Left colon (tissue), 2 donors: ENCODE results near the gene SHISA5. TPM values are rescaled to one million over a fixed set of nuclear protein-coding genes. Genes with fewer than 3 reads are reported as not detected.
"Not testable (repeated sequence)": the region's sequence is repeated elsewhere in the genome, so short reads cannot be mapped to it uniquely, and the experiment has no call there.

Source experiments
- ATAC-seq: fragments of 200-7000 bp; cut with Tn5 transposase; one replicate; pipeline ENCODE4 v1.9.1; 2020; ENCODE audit warnings: mild to moderate bottlenecking, moderate library complexity
- DNase-seq, 2 donors: peaks; one replicate each; pipeline ENCODE4 v3.0.0-alpha.2; 2020
- intact Hi-C, 2 donors: fragments of 100-400 bp; cut with DNase I in 1 of 2; cut with micrococcal nuclease in 1 of 2; formaldehyde crosslinking; loops; one replicate each; pipeline versions ENCODE4 v1.11.2 to v1.14.0; 2022; cut with DNase I, micrococcal nuclease
- total RNA-seq, 2 donors: library from RNA; stranded (reverse); fragmentation: NEBNext Ultra II Directional; extraction: Animal tissue kit (Norgen Biotek cat#: 25700); gene quantifications; one replicate each; pipeline ENCODE4 v1.2.1, GENCODE V29; 2021
- donor health status: DM: no; HTN: no; CAD: no.
- donor health status: DM: yes; HTN: yes; CAD: no.

Gene SHISA5
- total RNA-seq, 2 donors from 2014 or later, result 103 to 116 TPM

DNA sequence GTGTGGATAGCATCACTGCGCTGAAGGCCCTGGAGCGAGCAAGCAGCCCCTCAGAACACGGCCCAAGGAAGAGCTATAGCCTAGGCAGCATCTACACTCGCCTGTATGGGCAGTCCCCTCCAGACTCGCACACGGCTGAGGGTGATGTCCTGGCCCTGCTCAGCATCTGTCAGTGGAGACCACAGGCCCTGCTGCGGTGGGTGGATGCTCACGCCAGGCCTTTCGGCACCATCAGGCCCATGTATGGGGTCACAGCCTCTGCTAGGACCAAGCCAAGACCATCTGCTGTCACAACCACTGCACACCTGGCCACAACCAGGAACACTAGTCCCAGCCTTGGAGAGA lies 36.9 kb downstream of the SHISA5 start:
- DNase-seq, result no peak
- no peak for ATAC-seq
- intact Hi-C loops, result no loop called here

DNA sequence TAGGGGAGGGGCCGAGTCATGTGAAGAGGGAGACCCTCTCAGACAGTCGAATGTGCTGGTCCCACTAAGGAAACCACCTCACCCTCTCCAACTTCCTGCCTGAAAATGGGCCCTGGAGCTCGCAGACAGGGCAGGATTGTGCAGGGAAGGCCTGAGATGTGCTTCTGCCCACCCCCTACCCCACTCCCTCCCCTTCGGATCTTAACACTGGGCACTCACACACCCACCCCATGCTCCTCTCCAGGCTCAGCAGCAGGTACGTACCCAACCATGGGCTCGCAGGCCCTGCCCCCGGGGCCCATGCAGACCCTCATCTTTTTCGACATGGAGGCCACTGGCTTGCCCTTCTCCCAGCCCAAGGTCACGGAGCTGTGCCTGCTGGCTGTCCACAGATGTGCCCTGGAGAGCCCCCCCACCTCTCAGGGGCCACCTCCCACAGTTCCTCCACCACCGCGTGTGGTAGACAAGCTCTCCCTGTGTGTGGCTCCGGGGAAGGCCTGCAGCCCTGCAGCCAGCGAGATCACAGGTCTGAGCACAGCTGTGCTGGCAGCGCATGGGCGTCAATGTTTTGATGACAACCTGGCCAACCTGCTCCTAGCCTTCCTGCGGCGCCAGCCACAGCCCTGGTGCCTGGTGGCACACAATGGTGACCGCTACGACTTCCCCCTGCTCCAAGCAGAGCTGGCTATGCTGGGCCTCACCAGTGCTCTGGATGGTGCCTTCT lies 37.4 kb downstream of the SHISA5 start:
- DNase-seq (peak; percentile 50 to 52), ATAC-seq (peak; percentile 20)
- intact Hi-C loops, result no loop called here

DNA sequence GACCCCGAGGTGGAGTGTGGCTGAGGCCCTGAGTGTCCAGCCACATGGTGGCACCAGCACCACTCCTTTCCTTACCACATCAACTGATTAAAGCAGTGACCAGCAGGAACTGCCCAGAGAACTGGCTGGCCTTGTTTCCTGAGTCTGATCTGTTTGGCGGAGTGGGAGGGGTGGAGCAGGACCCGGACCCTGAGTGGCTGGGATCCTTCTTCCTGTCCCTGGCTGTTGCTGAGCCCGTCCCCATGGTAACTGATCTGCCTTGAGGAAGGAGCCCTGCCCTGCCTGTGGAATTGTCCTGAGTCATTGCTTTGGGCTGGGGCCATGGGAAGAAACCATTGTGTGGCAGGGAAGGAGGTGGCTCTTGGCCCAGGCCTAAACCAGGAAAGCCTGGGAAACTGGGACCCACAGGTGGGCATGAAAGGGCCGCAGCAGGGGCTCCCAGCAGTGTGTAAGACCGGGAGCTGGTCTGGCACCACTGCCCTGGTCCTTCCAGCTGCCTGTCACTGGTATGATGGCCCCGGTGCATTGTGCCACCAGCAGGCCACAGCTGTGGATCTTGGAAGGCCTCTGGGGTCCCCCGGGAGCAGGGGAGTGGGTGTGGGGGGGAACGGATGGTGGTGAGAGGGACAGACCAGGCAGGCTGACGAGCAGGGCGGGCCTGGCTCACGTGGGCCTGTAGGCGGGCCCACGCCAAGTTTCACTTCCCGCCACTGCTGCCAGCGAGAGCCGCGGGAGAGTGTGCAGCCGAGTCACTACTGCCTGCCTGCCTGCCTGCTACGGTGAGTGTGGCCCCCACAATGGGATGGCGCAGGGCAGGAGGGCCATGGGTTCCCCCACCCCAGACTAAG lies 38.2 kb downstream of the SHISA5 start:
- ATAC-seq (peak; percentile 90), DNase-seq (peak; percentile 91 to 99)
- intact Hi-C loops, result no loop called here

DNA sequence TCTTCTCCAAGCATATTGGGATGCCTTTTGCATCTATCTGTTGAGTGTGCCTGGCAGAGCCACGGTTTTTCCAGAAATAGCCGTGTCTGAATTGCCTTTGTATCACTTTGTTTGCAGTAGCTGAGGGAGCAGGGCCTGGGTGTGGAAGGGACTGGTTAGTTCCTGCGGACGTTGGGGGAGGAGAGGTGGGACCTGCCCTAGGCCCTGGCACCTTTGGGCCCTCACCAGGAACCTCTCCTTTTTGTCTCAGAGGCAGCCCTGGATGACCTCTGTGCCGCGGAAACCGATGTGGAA lies 38.8 kb downstream of the SHISA5 start:
- ATAC-seq (peak; percentile 17), DNase-seq (no peak)
- intact Hi-C loops, result no loop called here

DNA sequence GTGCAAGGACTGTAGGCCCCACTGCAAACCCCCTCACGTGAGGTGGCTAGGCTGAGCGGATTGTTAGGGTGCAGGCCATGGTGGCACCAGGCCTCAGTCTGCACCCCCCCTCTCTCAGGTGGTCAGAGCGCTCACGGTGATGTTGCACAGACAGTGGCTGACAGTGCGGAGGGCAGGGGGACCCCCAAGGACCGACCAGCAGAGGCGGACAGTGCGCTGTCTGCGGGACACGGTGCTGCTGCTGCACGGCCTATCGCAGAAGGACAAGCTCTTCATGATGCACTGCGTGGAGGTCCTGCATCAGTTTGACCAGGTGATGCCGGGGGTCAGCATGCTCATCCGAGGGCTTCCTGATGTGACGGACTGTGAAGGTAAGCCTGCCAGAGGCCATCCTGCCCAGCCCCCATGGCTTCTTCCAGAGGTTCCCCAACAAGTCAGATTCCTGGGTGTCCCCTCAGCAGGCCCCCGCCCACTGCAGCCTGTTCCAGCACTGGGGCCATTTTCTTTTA lies 39.2 kb downstream of the SHISA5 start:
- intact Hi-C loops, result loop anchor here (5.0 kb wide), 2 partner anchors 83 to 88 kb away; no protein-coding TSS in a partner anchor
- ATAC-seq, result no peak
- peak in 1 of 2 donors; percentile 39 for DNase-seq

DNA sequence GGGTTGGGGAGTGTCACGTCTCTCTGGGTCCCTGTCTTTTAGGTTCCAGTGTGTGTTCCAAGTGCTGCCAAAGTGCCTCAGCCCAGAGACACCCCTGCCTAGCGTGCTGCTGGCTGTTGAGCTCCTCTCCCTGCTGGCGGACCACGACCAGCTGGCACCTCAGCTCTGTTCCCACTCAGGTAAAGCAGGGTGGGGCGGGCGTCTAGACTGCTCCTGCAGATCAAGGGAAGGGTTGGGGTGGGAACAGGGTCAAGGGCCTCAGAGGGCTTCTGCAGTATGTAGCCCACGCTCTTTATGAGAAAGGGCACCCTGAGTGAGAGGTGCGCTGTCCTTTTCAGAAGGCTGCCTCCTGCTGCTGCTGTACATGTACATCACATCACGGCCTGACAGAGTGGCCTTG lies 40.3 kb downstream of the SHISA5 start:
- DNase-seq, result no peak
- intact Hi-C loops, result loop anchor here (5.0 kb wide), 2 partner anchors 84 to 89 kb away; no protein-coding TSS in a partner anchor
- ATAC-seq, result no peak

DNA sequence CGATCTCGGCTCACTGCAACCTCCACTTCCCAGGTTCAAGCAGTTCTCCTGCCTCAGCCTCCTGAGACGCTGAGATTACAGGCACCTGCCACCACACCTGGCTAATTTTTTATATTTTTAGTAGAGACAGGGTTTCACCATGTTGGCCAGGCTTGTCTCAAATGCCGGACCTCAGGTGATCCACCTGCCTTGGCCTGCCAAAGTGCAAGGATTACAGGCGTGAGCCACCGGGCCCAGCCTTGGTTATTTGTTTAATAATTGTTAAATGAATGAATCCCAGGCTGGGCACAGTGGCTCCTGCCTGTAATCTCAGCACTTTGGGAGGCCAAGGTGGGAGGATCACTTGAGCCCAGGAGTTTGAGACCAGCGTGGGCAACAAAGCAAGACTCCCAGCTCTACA lies 42.2 kb downstream of the SHISA5 start:
- DNase-seq, ATAC-seq: not testable (repeated sequence)
- intact Hi-C loops, result loop anchor here (5.0 kb wide), 2 partner anchors 86 to 91 kb away; no protein-coding TSS in a partner anchor

DNA sequence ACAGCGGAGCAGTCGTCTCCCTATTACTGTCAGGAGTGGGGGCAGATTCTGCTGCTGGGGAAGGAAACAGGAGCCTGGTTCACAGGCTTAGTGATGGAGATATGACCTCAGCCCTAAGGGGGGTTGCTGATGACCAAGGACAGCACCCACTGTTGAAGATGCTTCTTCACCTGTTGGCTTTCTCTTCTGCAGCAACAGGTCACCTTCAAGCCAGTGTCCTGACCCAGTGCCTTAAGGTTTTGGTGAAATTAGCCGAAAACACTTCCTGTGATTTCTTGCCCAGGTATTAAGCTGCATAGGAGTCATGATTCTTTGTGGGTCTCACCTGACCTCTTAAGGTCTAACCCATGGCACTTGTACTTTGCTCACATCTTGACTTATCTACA lies 43.5 kb downstream of the SHISA5 start:
- DNase-seq (no peak), ATAC-seq (no peak)
- intact Hi-C loops, result loop anchor here (5.0 kb wide), 2 partner anchors 87 to 92 kb away; no protein-coding TSS in a partner anchor

DNA sequence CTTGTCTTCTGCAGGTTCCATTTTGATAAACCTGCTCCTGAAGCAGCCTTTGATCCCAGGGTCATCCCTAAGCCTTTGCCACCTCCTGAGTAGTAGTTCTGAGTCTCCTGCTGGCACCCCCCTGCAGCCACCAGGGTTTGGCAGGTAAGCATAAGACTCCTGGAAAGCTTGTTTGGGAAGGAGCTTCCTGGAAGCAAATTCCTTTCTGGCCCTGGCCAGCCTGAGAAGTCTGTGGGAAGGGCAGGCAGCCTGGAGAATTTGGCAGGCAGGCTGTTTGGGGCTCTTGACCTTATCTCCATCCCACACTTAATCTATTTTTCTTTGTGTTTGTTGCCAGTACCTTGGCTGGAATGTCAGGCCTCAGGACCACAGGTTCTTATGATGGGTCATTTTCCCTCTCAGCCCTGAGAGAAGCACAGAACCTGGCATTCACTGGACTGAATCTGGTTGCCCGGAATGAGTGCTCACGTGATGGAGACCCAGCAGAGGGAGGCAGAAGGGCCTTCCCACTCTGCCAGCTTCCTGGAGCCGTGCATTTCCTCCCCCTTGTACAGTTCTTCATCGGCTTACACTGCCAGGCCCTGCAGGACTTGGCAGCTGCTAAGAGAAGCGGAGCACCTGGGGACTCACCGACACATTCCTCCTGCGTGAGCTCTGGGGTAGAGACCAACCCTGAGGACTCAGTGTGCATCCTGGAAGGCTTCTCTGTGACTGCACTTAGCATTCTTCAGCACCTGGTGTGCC lies 44.0 kb downstream of the SHISA5 start:
- ATAC-seq (no peak), DNase-seq (no peak)
- intact Hi-C loops, result loop anchor here (5.0 kb wide), 2 partner anchors 87 to 92 kb away; no protein-coding TSS in a partner anchor

DNA sequence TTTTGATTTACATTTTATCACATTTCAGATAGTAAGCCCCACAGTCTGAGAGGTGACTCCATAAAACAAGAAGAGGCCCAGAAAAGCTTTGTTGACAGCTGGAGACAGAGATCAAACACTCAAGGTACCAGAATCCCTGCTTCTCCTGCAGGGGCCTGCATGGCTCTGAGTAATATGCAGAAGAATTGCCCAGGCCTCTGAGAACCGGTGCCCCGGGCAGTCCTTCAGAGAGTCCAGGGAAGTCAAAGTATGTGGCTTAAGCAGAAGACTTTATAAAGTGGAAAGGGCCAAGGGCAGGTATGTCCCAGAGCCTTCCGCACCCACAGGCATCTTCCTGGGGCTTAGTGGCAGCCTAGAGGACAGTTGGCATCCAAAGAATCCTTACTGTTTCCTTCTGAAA lies 44.6 kb downstream of the SHISA5 start:
- DNase-seq (no peak), ATAC-seq (no peak)
- intact Hi-C loops, result no loop called here

DNA sequence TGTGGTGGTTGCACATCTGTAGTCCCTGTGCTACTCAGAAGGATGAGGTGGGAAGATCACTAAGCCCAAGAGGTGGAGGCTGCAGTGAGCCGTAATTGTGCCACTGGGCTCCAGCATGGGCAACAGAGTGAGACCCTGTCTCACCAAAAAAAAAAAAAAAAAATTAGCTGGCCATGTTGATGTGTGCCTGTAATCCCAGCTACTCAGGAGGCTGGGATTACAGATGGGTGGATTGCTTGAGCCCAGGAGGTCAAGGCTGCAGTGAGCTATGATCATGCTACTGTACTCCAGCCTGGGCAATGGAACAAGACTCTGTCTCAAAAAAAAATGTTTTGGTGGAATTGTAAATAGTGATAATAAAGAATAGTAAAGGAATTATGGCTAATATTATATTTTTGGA lies 47.5 kb downstream of the SHISA5 start:
- DNase-seq, result no peak
- intact Hi-C loops, result no loop called here
- no peak for ATAC-seq

DNA sequence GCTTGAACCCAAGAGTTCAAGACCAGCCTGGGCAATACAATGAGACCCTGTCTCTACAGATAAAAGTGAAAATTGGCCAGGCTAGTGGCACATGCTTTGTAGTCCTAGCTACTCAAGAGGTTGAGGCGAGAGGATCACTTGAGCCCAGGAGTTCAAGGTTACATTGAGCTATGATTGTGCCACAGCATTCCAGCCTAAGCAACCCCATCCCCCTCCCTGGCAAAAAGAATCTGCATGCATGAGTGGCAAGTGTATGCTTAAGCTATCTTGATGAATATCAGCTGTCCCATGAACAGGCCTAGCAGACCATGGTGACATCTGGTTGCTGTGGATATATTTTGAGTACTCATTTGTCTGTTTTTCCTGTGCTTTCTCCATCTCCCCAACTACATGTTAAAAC lies 52.7 kb downstream of the SHISA5 start:
- ATAC-seq, result no peak
- intact Hi-C loops, result no loop called here
- no peak for DNase-seq

DNA sequence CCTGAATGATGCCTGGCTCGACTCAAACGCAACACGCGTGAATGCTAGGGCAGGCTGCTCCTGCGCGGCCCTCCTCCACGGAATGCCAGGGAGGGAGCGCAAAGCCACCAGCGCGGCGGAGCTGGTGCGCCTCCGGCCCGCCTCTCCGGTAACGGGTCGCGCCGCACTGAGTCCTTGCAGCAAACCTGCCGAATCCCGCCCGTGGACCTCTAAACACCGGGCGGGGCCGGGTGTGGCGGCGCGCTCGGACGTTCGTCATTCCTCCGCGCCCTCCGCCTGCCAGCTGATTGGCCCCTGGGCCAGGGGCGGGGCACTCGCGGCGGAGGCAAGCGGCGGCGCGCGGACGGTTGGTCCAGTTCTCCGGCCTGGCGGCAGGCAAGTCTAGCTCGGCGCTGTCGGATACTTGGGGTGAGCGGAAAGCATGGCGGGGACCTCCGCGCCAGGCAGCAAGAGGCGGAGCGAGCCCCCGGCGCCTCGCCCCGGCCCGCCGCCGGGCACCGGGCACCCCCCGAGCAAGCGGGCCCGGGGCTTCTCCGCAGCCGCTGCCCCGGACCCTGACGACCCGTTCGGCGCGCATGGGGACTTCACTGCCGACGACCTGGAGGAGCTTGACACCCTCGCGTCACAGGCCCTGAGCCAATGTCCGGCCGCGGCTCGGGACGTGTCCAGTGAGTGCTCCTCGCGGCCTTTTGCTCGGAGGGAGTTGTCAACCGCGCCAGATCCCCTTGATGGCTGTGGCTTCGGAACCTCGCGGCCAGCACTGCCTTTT lies 57.4 kb downstream of the SHISA5 start, which contains the start of gene ATRIP:
Gene ATRIP, plus strand, starts transcription at position 313 of the 769 bp plus-strand sequence. Its CDS starts 109 bp downstream, at position 422.
- ATAC-seq (peak; percentile 98), DNase-seq (peak; percentile 90 to 94)
- intact Hi-C loops, result no loop called here

DNA sequence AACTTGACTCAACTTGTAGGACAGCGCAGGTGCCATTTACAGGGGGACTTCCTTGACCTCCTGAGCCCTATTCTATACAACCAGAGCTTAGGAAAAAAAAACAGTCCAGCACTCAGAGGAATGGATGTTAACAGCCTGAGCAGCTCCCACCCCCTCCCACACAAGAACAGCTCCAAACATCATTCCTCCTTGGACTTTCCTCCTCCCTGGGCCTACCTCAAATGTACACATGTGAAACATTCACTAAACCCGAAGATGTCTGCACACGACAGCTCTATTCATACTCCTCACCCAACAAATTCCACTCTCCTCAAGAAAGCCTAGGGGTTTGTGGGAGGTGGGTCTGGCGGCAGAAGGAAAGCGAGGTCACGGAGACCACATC lies 57.9 kb downstream of the SHISA5 start:
- intact Hi-C loops, result no loop called here
- ATAC-seq, result peak; percentile 13
- DNase-seq, result no peak

DNA sequence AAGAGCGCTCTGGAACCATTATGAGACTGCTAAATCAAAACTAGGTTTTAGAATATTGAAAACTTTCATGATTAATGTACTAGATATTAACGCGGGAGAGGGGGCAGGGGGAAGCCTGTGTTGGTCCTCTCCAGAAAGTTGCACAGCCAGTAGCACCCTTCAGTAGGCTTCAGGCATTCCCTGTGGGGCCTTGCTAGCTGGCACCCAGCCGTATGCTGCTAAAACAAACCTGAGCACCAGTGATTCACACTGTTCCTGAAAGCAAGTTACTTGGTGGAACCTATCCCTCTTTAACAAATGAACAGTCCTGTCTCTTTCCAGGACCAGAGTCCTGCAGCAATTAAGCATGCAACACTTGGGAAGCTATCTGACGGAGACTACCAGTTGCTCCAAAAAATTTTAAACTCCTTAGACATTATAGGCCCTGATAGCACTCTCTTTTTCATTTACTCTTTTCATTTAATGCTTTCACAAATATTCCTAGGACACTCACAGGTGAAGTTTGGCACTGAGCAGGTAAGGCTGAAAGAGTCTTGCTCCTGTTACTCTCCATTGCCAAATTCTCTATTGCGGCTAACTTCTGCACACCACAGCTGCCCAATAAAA lies 58.6 kb downstream of the SHISA5 start:
- ATAC-seq (no peak), DNase-seq (no peak)
- intact Hi-C loops, result no loop called here

DNA sequence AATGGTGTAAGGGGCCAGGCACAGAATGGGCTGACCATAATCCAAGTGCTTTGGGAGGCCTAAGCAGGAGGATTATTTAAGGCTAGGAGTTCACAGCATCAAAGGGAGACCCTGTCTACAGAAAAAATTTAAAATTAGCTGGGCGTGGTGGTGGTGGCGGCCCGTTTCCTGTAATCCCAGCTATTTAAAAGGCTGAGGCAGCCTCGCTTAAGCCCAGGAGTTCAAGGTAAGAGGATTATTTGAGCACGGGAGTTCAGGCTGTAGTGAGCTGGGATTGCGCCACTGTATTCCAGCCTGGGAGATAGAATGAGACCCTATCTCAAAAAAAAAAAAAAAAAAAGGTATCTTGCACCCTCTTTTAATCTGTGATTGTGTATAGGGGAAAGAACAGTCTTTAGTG lies 62.0 kb downstream of the SHISA5 start:
- intact Hi-C loops, result no loop called here
- no peak for DNase-seq
- no peak for ATAC-seq

DNA sequence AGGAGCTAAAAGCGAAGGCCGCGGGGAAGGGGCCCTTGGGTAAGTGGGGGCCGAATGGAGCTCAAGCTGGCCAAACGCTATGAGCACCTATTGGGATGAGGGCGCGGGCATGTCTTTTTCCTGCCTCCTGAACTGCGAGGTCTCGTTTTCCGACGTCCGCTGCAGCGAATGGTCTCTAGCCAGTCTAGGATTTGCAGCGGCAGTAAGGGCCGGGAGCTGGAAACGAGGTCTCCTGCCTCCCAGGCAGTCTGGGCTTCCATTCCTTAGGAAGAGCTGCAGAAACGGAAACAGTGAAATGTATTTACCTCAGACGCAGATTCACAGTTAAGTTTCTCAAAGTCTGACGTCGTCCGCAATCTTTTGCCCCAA lies 63.4 kb downstream of the SHISA5 start:
- intact Hi-C loops, result no loop called here
- DNase-seq, result no peak
- ATAC-seq, result peak; percentile 28
